Stomach smooth muscle (tissue), 2 donors: Measurements from ENCODE around the gene ATP5ME.

Source experiments
- H3K27ac ChIP-seq: one replicate; pipeline ENCODE4 v1.7.0; 2013; ENCODE audit warnings: mild to moderate bottlenecking, low read length, inconsistent platforms
- H3K27me3 ChIP-seq, 2 donors: one replicate each; pipeline ENCODE4 v1.7.0; 2013; ENCODE audit warnings: low read length in 2 of 2; ENCODE audit not compliant: insufficient read depth in 2 of 2, control insufficient read depth in 1 of 2
- H3K36me3 ChIP-seq, 2 donors: one replicate each; pipeline ENCODE4 v1.7.0; 2013; ENCODE audit warnings: low read length in 2 of 2; ENCODE audit not compliant: control insufficient read depth in 2 of 2, insufficient read depth in 2 of 2
- H3K4me1 ChIP-seq: one replicate; pipeline ENCODE4 v1.7.0; 2013; ENCODE audit warnings: low read length; ENCODE audit not compliant: control insufficient read depth, insufficient read depth
- H3K4me3 ChIP-seq, 2 donors: one replicate each; pipeline ENCODE4 v1.7.0; 2013; ENCODE audit warnings: low read length in 2 of 2
- H3K9ac ChIP-seq, 2 donors: one replicate each; pipeline ENCODE4 v1.7.0; 2013; ENCODE audit warnings: low read length in 2 of 2, mild to moderate bottlenecking in 1 of 2
- H3K9me3 ChIP-seq, 2 donors: one replicate each; pipeline ENCODE4 v1.7.0; 2013; ENCODE audit warnings: low read length in 2 of 2; ENCODE audit not compliant: control insufficient read depth in 2 of 2
- donor health status: healthy.
- donor health status: Pancreatic carcinoma.

ATP5ME gene

GRCh38 chr4:681736-682451, 7.8 kb upstream of the ATP5ME start:
- Histone ChIP-seq H3K27ac (no peak overlapping the region), H3K27me3 (peaks cover 30% of the 10 kb centered on the region in 2 donors), H3K4me1 (peaks cover 23% of the 10 kb centered on the region), H3K9me3 (no peaks in the 10 kb centered on the region), H3K36me3 (no peaks in the 10 kb centered on the region), H3K4me3 (peak overlapping the region in 1 of 2 donors; percentile 44), H3K9ac (no peak overlapping the region)

GRCh38 chr4:680928-681645, 7.0 kb upstream of the ATP5ME start:
- Histone ChIP-seq H3K9me3 (no peaks in the 10 kb centered on the region), H3K4me3 (peak overlapping the region; percentile 8 to 63), H3K9ac (no peak overlapping the region), H3K27ac (no peak overlapping the region), H3K4me1 (peaks cover 19% of the 10 kb centered on the region), H3K36me3 (no peaks in the 10 kb centered on the region), H3K27me3 (peaks cover 30% of the 10 kb centered on the region in 2 donors)

GRCh38 chr4:680551-680927, 6.5 kb upstream of the ATP5ME start:
- Histone ChIP-seq H3K9me3 (no peaks in the 10 kb centered on the region), H3K4me3 (peak overlapping the region; percentile 8 to 63), H3K9ac (no peak overlapping the region), H3K4me1 (peaks cover 22% of the 10 kb centered on the region), H3K27ac (no peak overlapping the region), H3K27me3 (peaks cover 30% of the 10 kb centered on the region in 2 donors), H3K36me3 (no peaks in the 10 kb centered on the region)

GRCh38 chr4:680091-680490, 6.0 kb upstream of the ATP5ME start:
- H3K27ac ChIP-seq, result no peak overlapping the region
- no peak overlapping the region for H3K9ac ChIP-seq
- no peaks in the 10 kb centered on the region for H3K36me3 ChIP-seq
- H3K4me3 ChIP-seq, result no peak overlapping the region
- no peaks in the 10 kb centered on the region for H3K9me3 ChIP-seq
- peaks cover 30% of the 10 kb centered on the region in 2 donors for H3K27me3 ChIP-seq
- H3K4me1 ChIP-seq, result peaks cover 26% of the 10 kb centered on the region

GRCh38 chr4:679629-680028, 5.6 kb upstream of the ATP5ME start:
- no peak overlapping the region for H3K4me3 ChIP-seq
- no peaks in the 10 kb centered on the region for H3K9me3 ChIP-seq
- peaks cover 30% of the 10 kb centered on the region in 2 donors for H3K27me3 ChIP-seq
- no peaks in the 10 kb centered on the region for H3K36me3 ChIP-seq
- peaks cover 30% of the 10 kb centered on the region for H3K4me1 ChIP-seq
- H3K9ac ChIP-seq, result no peak overlapping the region
- H3K27ac ChIP-seq, result no peak overlapping the region

- H3K4me3 ChIP-seq, result no peak overlapping the region
- peaks cover 30% of the 10 kb centered on the region for H3K4me1 ChIP-seq
- H3K36me3 ChIP-seq, result no peaks in the 10 kb centered on the region
- H3K27me3 ChIP-seq, result peaks cover 30% of the 10 kb centered on the region in 2 donors
- no peaks in the 10 kb centered on the region for H3K9me3 ChIP-seq
- no peak overlapping the region for H3K9ac ChIP-seq
- H3K27ac ChIP-seq, result no peak overlapping the region
Observed at GRCh38 chr4:679104-679481, 5.0 kb upstream of the ATP5ME start.

- no peak overlapping the region for H3K9ac ChIP-seq
Observed at GRCh38 chr4:678331-679103, 4.4 kb upstream of the ATP5ME start.

GRCh38 chr4:677431-678293, 3.6 kb upstream of the ATP5ME start:
- H3K27me3 ChIP-seq, result peaks cover 23 to 27% of the 10 kb centered on the region in 2 donors
- no peak overlapping the region for H3K9ac ChIP-seq
- H3K4me3 ChIP-seq, result no peak overlapping the region
- H3K4me1 ChIP-seq, result peaks cover 36% of the 10 kb centered on the region
- H3K27ac ChIP-seq, result no peak overlapping the region
- no peaks in the 10 kb centered on the region for H3K9me3 ChIP-seq
- no peaks in the 10 kb centered on the region for H3K36me3 ChIP-seq

More at GRCh38 chr4:678331-679103, 4.4 kb upstream of the ATP5ME start:
- H3K4me3 ChIP-seq, result no peak overlapping the region
- H3K36me3 ChIP-seq, result no peaks in the 10 kb centered on the region
- peaks cover 28 to 30% of the 10 kb centered on the region in 2 donors for H3K27me3 ChIP-seq
- no peaks in the 10 kb centered on the region for H3K9me3 ChIP-seq
- H3K4me1 ChIP-seq, result peaks cover 30% of the 10 kb centered on the region
- no peak overlapping the region for H3K27ac ChIP-seq

- no peak overlapping the region for H3K27ac ChIP-seq
- peaks cover 35% of the 10 kb centered on the region for H3K4me1 ChIP-seq
- H3K9ac ChIP-seq, result no peak overlapping the region
Observed at GRCh38 chr4:676871-677235, 2.8 kb upstream of the ATP5ME start.

More at GRCh38 chr4:676871-677235, 2.8 kb upstream of the ATP5ME start:
- no peak overlapping the region for H3K4me3 ChIP-seq
- no peaks in the 10 kb centered on the region for H3K9me3 ChIP-seq
- H3K27me3 ChIP-seq, result peaks cover 21 to 23% of the 10 kb centered on the region in 2 donors
- peaks cover 5 to 6% of the 10 kb centered on the region in 2 donors for H3K36me3 ChIP-seq
